Activated CD4-positive, alpha-beta T cell treated with anti-CD3 and anti-CD28 coated beads, Interleukin-2, amount 50 U/mL, for 16 hours (primary cell): ENCODE measurements around the gene ATP13A4.
A peak's percentile ranks its signal among the peaks of the same experiment; 100 is the strongest.

Source experiments
- DNase-seq: peaks from one replicate; pipeline ENCODE4 v3.0.0-alpha.2; 2020

Gene ATP13A4

GRCh38 chr3:193554811-193555210 lies at the start of gene ATP13A4:
Gene ATP13A4 (minus strand): TSS chr3:193554895. CDS start chr3:193554799, 96 bp downstream.
- no peak for DNase-seq

GRCh38 chr3:193599393-193599792 lies 44.7 kb upstream of the ATP13A4 start:
- no peak for DNase-seq

- DNase-seq = no peak
Observed at GRCh38 chr3:193598202-193598601, 43.5 kb upstream of the ATP13A4 start.

- no peak for DNase-seq
Observed at GRCh38 chr3:193595939-193596487, 41.3 kb upstream of the ATP13A4 start.

GRCh38 chr3:193594946-193595689 lies 40.4 kb upstream of the ATP13A4 start:
- DNase-seq = no peak

GRCh38 chr3:193593668-193594030 lies 39.0 kb upstream of the ATP13A4 start:
- DNase-seq = peak; percentile 65

- DNase-seq = peak; percentile 96
Observed at GRCh38 chr3:193592841-193593667, 38.4 kb upstream of the ATP13A4 start, which contains the start of gene OPA1. Gene OPA1 (plus strand): TSS chr3:193593208. CDS start chr3:193593378, 170 bp downstream.

GRCh38 chr3:193590088-193590856 lies 35.6 kb upstream of the ATP13A4 start:
- no peak for DNase-seq

- DNase-seq = no peak
Observed at GRCh38 chr3:193589616-193590015, 34.9 kb upstream of the ATP13A4 start.

GRCh38 chr3:193589129-193589528 lies 34.4 kb upstream of the ATP13A4 start:
- no peak for DNase-seq

- DNase-seq = no peak
Observed at GRCh38 chr3:193586526-193586925, 31.8 kb upstream of the ATP13A4 start.

GRCh38 chr3:193585530-193585929 lies 30.8 kb upstream of the ATP13A4 start:
- DNase-seq = no peak

- no peak for DNase-seq
Observed at GRCh38 chr3:193574488-193575070, 19.9 kb upstream of the ATP13A4 start.

GRCh38 chr3:193573403-193574191 lies 18.9 kb upstream of the ATP13A4 start:
- no peak for DNase-seq

- peak; percentile 66 for DNase-seq
Observed at GRCh38 chr3:193572426-193572908, 17.8 kb upstream of the ATP13A4 start.

- no peak for DNase-seq
Observed at GRCh38 chr3:193569119-193569518, 14.4 kb upstream of the ATP13A4 start.

- DNase-seq = no peak
Observed at GRCh38 chr3:193564012-193564411, 9.3 kb upstream of the ATP13A4 start.

- DNase-seq = no peak
Observed at GRCh38 chr3:193563426-193563825, 8.7 kb upstream of the ATP13A4 start.

- DNase-seq = no peak
Observed at GRCh38 chr3:193560870-193561269, 6.2 kb upstream of the ATP13A4 start.

- DNase-seq = no peak
Observed at GRCh38 chr3:193560091-193560490, 5.4 kb upstream of the ATP13A4 start.

GRCh38 chr3:193559100-193559499 lies 4.4 kb upstream of the ATP13A4 start:
- peak; percentile 20 for DNase-seq

GRCh38 chr3:193556841-193557240 lies 2.1 kb upstream of the ATP13A4 start:
- DNase-seq = no peak
